HEK293 (cell line): ENCODE results near the gene GATA3.

Source experiments
- CTCF ChIA-PET: fragments of 350-600 bp; formaldehyde crosslinking; extraction: SDS; loops from one replicate; lab custom pipeline; 2021; ENCODE audit warnings: antibody characterized with exemption; lab: Yijun Ruan, JAX
- POLR2A ChIA-PET: fragments of 300-600 bp; formaldehyde crosslinking; extraction: SDS; loops from one replicate; lab custom pipeline; 2020; ENCODE audit warnings: antibody characterized with exemption, inconsistent platforms; lab: Yijun Ruan, JAX
- H3K27ac ChIP-seq: fragments of 200-500 bp; sonication (Bioruptor generic); 2 replicates; pipeline ENCODE4 v1.5.1; 2014; ENCODE audit warnings: low read depth, low read length, control low read depth, inconsistent platforms; ENCODE audit errors: extremely low read depth
- H3K36me3 ChIP-seq, 2 experiments: fragments of 200-500 bp in 1 of 2; sonication (Bioruptor generic) in 1 of 2; 1 replicate in 1 of 2; 2 replicates in 1 of 2; pipeline ENCODE4 v1.5.1; 2014 to 2017; ENCODE audit warnings: inconsistent platforms in 2 of 2, low read length in 2 of 2; ENCODE audit not compliant: control insufficient read depth in 2 of 2, insufficient read depth in 1 of 2
- H3K4me1 ChIP-seq: fragments of 200-500 bp; sonication (Bioruptor generic); 2 replicates; pipeline ENCODE4 v1.5.1; 2014; ENCODE audit warnings: mild to moderate bottlenecking, low read length, inconsistent platforms; ENCODE audit not compliant: control insufficient read depth, insufficient read depth
- H3K4me3 ChIP-seq: 2 replicates; pipeline ENCODE4 v1.5.1; 2011; ENCODE audit warnings: low read depth, mild to moderate bottlenecking, control low read depth, low read length, moderate library complexity
- H3K9me3 ChIP-seq: fragments of 200-500 bp; sonication (Bioruptor generic); 2 replicates; pipeline ENCODE4 v1.5.1; 2014; ENCODE audit warnings: low read depth, low read length, inconsistent platforms; ENCODE audit not compliant: control insufficient read depth, insufficient read depth
- ATF2 ChIP-seq: fragments of 450-650 bp; formaldehyde crosslinking; IDR thresholded peaks from 2 replicates; pipeline ENCODE4 v1.5.1; 2016; ENCODE audit warnings: missing biosample characterization, missing genetic modification characterization, low read depth
- BCL11B ChIP-seq: fragments of 450-650 bp; formaldehyde crosslinking; IDR thresholded peaks from 2 replicates; pipeline ENCODE4 v1.5.1; 2016; ENCODE audit warnings: low read depth, missing biosample characterization, missing genetic modification characterization
- INSM2 ChIP-seq: fragments of 450-650 bp; formaldehyde crosslinking; IDR thresholded peaks from 2 replicates; pipeline ENCODE4 v1.5.1; 2016; ENCODE audit warnings: missing biosample characterization, missing genetic modification characterization
- MYNN ChIP-seq: fragments of 450-650 bp; formaldehyde crosslinking; IDR thresholded peaks from 2 replicates; pipeline ENCODE4 v1.5.1; 2016; ENCODE audit warnings: missing biosample characterization, missing genetic modification characterization, borderline replicate concordance
- SP7 ChIP-seq: fragments of 450-650 bp; formaldehyde crosslinking; IDR thresholded peaks from 2 replicates; pipeline ENCODE4 v1.5.1; 2016; ENCODE audit warnings: missing biosample characterization, missing genetic modification characterization
- TSHZ1 ChIP-seq: fragments of 450-650 bp; formaldehyde crosslinking; IDR thresholded peaks from 2 replicates; pipeline ENCODE4 v1.5.1; 2016; ENCODE audit warnings: missing biosample characterization, missing genetic modification characterization, borderline replicate concordance
- ZBTB10 ChIP-seq: fragments of 450-650 bp; formaldehyde crosslinking; IDR thresholded peaks from 2 replicates; pipeline ENCODE4 v1.5.1; 2016; ENCODE audit warnings: missing biosample characterization, missing genetic modification characterization
- ZNF138 ChIP-seq: fragments of 450-650 bp; formaldehyde crosslinking; IDR thresholded peaks from 2 replicates; pipeline ENCODE4 v1.5.1; 2016; ENCODE audit warnings: missing biosample characterization, missing genetic modification characterization, borderline replicate concordance
- ZNF148 ChIP-seq: fragments of 450-650 bp; formaldehyde crosslinking; IDR thresholded peaks from 2 replicates; pipeline ENCODE4 v1.5.0; 2017; ENCODE audit warnings: missing biosample characterization, missing genetic modification characterization, borderline replicate concordance
- ZNF155 ChIP-seq: fragments of 450-650 bp; formaldehyde crosslinking; IDR thresholded peaks from 2 replicates; pipeline ENCODE4 v1.5.1; 2016; ENCODE audit warnings: missing biosample characterization, missing genetic modification characterization
- ZNF2 ChIP-seq: fragments of 450-650 bp; formaldehyde crosslinking; IDR thresholded peaks from 2 replicates; pipeline ENCODE4 v1.5.1; 2016; ENCODE audit warnings: missing biosample characterization, missing genetic modification characterization
- ZNF341 ChIP-seq: fragments of 450-650 bp; formaldehyde crosslinking; IDR thresholded peaks from 2 replicates; pipeline ENCODE4; 2016; ENCODE audit warnings: low read depth, missing biosample characterization, missing genetic modification characterization
- ZNF510 ChIP-seq: fragments of 450-650 bp; formaldehyde crosslinking; IDR thresholded peaks from 2 replicates; pipeline ENCODE4 v1.5.1; 2018; ENCODE audit warnings: mild to moderate bottlenecking, missing genetic modification characterization, missing biosample characterization; ENCODE audit not compliant: insufficient replicate concordance
- TF ChIP-seq, protein P1 (sequence below): fragments of 450-650 bp; formaldehyde crosslinking; IDR thresholded peaks from 2 replicates; pipeline ENCODE4 v1.5.1; 2016; ENCODE audit warnings: missing biosample characterization, missing genetic modification characterization
- TF ChIP-seq, protein P2 (sequence below): fragments of 450-650 bp; formaldehyde crosslinking; IDR thresholded peaks from 2 replicates; pipeline ENCODE4 v1.5.1; 2016; ENCODE audit warnings: missing biosample characterization, missing genetic modification characterization

GATA3 gene

GRCh38 chr10:8113616-8114015 lies 59.1 kb downstream of the GATA3 start (continued):
- TF ChIP-seq ZBTB10 (no peak), BCL11B (tag by site-specific recombination) (no peak), ZNF148 (no peak)

- ChIA-PET POLR2A (interaction anchor here (0.6 kb wide), 1 partner anchor 61 kb away, joined by 4 read pairs; the partner anchor contains the start of gene GATA3), CTCF (no interaction called here)
- no peak overlapping the region for H3K4me3 ChIP-seq
- H3K4me1 ChIP-seq = no peaks in the 10 kb centered on the region
- no peaks in the 10 kb centered on the region for H3K36me3 ChIP-seq
- no peak overlapping the region for H3K27ac ChIP-seq
- TF ChIP-seq ZNF510 (tag by site-specific recombination) (no peak), ZNF2 (tag by site-specific recombination) (no peak), MYNN (tag by site-specific recombination) (no peak), INSM2 (tag by site-specific recombination) (no peak)
- H3K9me3 ChIP-seq = no peaks in the 10 kb centered on the region
Measured at GRCh38 chr10:8114741-8115617, 60.5 kb downstream of the GATA3 start.

DNA sequence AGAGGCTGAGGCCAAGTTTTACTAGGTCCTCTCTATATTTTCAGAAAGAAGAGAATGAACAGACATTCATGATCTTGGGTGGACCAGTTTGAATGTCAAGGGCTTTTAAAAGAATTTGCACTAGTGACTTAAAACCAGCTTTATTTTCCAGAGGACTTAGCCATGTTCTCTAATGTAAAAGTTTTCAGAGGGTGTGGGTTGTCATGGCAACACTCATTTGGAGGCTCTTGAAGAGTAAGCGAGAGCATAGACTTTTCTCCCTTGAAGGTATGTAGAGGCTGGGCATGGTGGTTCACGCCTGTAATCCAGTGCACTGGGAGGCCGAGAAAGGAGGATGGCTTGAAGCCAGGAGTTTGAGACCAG lies 61.1 kb downstream of the GATA3 start:
- Histone ChIP-seq H3K27ac (no peak overlapping the region), H3K9me3 (no peaks in the 10 kb centered on the region), H3K4me1 (no peaks in the 10 kb centered on the region), H3K36me3 (no peaks in the 10 kb centered on the region), H3K4me3 (no peak overlapping the region)
- ChIA-PET POLR2A (no interaction called here), CTCF (no interaction called here)
- TF ChIP-seq, protein P1, sequence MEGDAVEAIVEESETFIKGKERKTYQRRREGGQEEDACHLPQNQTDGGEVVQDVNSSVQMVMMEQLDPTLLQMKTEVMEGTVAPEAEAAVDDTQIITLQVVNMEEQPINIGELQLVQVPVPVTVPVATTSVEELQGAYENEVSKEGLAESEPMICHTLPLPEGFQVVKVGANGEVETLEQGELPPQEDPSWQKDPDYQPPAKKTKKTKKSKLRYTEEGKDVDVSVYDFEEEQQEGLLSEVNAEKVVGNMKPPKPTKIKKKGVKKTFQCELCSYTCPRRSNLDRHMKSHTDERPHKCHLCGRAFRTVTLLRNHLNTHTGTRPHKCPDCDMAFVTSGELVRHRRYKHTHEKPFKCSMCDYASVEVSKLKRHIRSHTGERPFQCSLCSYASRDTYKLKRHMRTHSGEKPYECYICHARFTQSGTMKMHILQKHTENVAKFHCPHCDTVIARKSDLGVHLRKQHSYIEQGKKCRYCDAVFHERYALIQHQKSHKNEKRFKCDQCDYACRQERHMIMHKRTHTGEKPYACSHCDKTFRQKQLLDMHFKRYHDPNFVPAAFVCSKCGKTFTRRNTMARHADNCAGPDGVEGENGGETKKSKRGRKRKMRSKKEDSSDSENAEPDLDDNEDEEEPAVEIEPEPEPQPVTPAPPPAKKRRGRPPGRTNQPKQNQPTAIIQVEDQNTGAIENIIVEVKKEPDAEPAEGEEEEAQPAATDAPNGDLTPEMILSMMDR (tag by site-specific recombination) = no peak
- TF ChIP-seq, protein P2, sequence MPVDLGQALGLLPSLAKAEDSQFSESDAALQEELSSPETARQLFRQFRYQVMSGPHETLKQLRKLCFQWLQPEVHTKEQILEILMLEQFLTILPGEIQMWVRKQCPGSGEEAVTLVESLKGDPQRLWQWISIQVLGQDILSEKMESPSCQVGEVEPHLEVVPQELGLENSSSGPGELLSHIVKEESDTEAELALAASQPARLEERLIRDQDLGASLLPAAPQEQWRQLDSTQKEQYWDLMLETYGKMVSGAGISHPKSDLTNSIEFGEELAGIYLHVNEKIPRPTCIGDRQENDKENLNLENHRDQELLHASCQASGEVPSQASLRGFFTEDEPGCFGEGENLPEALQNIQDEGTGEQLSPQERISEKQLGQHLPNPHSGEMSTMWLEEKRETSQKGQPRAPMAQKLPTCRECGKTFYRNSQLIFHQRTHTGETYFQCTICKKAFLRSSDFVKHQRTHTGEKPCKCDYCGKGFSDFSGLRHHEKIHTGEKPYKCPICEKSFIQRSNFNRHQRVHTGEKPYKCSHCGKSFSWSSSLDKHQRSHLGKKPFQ (tag by site-specific recombination) = no peak
- TF ChIP-seq ZNF341 (tag by site-specific recombination) = no peak
- TF ChIP-seq SP7 (tag by site-specific recombination) = no peak
- TF ChIP-seq ZNF138 (tag by site-specific recombination) = no peak
- TF ChIP-seq ATF2 = no peak
- no peak for TF ChIP-seq ZNF155 (tag by site-specific recombination)
- no peak for TF ChIP-seq TSHZ1 (tag by site-specific recombination)
